ENCODE measurements around the gene GLCCI1. TPM values are rescaled to one million over a fixed set of nuclear protein-coding genes. Genes with fewer than 3 reads are reported as not detected.

Gene GLCCI1
- total RNA-seq, 1 donor from 2014 or later = 42.4 TPM

DNA sequence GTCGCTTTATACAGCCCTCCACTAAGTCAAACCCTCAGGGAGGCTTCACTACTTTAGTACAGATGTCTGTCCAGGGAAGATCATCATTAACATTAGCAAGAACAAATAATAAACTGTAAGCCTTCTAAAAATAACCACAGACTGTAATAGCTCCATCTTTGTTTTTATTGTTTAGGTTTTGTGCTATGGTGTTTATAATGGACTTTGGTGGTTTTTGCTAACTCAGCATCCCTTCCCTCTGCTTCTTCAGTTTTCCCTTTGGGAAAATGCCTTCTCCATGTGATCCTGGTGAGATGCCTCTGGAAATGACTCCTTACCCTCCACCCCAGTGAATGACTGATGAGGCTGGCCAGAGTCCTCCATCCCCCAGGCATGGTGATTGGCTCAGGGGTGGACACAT lies 162.1 kb downstream of the GLCCI1 start:
- TF ChIP-seq CTCF (IDR thresholded peaks at IDR 0.05; ENCODE audit: unreplicated experiment) = no peak
- no peak for DNase-seq (ENCODE audit: low spot score, unreplicated experiment)
- peaks cover 10% of the 10 kb centered on the region for H3K36me3 Mint-ChIP-seq (ENCODE audit: insufficient read depth)
- H3K27ac Mint-ChIP-seq = no peak overlapping the region
- H3K4me3 Mint-ChIP-seq (ENCODE audit: low read depth) = no peak overlapping the region
- H3K9me3 Mint-ChIP-seq (ENCODE audit: low read depth) = no peaks in the 10 kb centered on the region
- no peaks in the 10 kb centered on the region for H3K27me3 Mint-ChIP-seq
- peaks cover under 1% of the 10 kb centered on the region for H3K4me1 Mint-ChIP-seq (ENCODE audit: low read depth)

DNA sequence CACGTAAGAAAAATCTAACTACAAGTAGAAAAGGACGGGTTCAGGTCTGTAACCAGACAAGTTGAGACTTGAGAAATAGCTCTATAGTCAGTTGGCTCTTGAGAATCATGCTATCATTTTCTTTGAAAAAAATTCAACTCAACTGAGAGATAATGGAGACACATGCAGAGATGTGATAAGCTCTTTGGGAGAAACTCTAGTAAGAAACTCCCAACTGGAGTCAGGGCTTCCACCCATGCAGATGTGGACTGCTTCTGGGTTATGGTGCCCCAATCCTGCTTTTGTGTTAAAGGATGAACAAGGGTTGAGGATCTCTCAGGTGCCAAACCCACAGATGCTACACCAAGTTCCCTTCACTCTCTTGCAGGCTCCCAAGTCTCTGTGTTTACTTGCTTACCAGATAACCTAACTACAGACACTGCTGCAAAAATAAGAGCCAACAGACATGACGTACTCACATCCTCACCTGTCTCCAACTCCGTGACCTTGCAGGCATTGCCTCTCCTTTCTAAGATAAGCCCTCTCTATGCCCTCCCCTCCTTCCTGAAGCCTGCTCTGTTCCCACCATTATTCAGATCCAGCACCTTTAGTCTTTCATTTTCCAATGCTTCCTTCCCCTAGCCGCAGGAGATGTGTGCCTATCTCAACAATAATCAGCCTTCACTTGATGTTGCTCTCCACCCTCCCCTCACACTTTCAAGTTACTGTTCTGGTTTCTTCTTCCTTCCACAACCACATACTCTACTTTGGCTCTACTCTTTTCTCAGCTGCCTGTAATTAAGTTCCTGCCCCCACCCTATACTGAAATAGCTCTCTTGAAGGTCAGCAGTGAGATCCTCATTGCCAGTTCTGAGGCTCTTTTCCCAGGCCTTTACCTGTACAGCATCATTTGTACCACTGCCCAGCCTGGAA lies 163.4 kb downstream of the GLCCI1 start:
- Mint-ChIP-seq H3K36me3 (ENCODE audit: insufficient read depth) (peaks cover 10% of the 10 kb centered on the region), H3K4me3 (ENCODE audit: low read depth) (no peak overlapping the region), H3K27me3 (no peaks in the 10 kb centered on the region), H3K4me1 (ENCODE audit: low read depth) (peaks cover 13% of the 10 kb centered on the region), H3K27ac (no peak overlapping the region), H3K9me3 (ENCODE audit: low read depth) (no peaks in the 10 kb centered on the region)
- no peak for TF ChIP-seq CTCF (IDR thresholded peaks at IDR 0.05; ENCODE audit: unreplicated experiment)
- no peak for DNase-seq (ENCODE audit: low spot score, unreplicated experiment)

- Mint-ChIP-seq H3K27me3 (no peaks in the 10 kb centered on the region), H3K9me3 (ENCODE audit: low read depth) (no peaks in the 10 kb centered on the region), H3K4me1 (ENCODE audit: low read depth) (peaks cover 13% of the 10 kb centered on the region), H3K27ac (no peak overlapping the region), H3K36me3 (ENCODE audit: insufficient read depth) (peaks cover 4% of the 10 kb centered on the region), H3K4me3 (ENCODE audit: low read depth) (no peak overlapping the region)
- DNase-seq (ENCODE audit: low spot score, unreplicated experiment) = no peak
- TF ChIP-seq CTCF (IDR thresholded peaks at IDR 0.05; ENCODE audit: unreplicated experiment) = no peak
Observed at GRCh38 chr7:8133188-8133848, 164.7 kb downstream of the GLCCI1 start.

DNA sequence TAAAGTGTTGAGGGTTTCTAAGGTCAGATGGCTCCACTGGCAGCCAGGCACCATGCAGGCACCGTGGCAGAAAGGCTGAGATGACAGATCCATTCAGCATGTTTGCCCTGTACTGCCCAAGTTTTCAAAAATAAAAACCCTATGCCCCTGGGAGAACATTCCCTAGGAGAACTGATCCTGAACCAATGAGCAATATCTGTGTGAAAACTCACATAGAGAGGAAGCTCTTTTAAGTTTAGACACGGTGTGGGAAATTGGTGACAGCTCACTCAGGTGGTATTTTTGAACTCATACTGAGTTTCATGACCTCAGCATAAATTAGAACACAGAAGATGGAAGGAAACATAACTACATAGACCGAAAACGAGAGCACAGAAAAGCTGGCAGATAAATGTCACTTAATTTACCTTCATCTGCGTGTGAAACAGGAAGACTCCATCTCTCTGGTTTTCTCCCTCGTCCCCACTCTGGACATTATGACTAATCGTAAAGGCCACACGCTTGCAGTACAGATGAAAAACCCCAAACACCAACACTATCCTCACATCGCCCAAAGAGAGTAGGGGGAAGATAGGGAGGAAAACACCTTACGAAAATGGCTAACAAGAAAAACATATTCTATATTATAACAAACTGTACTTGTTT lies 165.6 kb downstream of the GLCCI1 start:
- H3K27ac Mint-ChIP-seq = no peak overlapping the region
- H3K36me3 Mint-ChIP-seq (ENCODE audit: insufficient read depth) = peaks cover 4% of the 10 kb centered on the region
- no peaks in the 10 kb centered on the region for H3K27me3 Mint-ChIP-seq
- no peak overlapping the region for H3K4me3 Mint-ChIP-seq (ENCODE audit: low read depth)
- no peaks in the 10 kb centered on the region for H3K9me3 Mint-ChIP-seq (ENCODE audit: low read depth)
- no peak for DNase-seq (ENCODE audit: low spot score, unreplicated experiment)
- peaks cover 13% of the 10 kb centered on the region for H3K4me1 Mint-ChIP-seq (ENCODE audit: low read depth)
- TF ChIP-seq CTCF (IDR thresholded peaks at IDR 0.05; ENCODE audit: unreplicated experiment) = no peak

GRCh38 chr7:8135417-8135816 lies 166.8 kb downstream of the GLCCI1 start:
- Mint-ChIP-seq H3K4me3 (ENCODE audit: low read depth) (no peak overlapping the region), H3K27ac (no peak overlapping the region), H3K36me3 (ENCODE audit: insufficient read depth) (peaks cover 3% of the 10 kb centered on the region), H3K9me3 (ENCODE audit: low read depth) (no peaks in the 10 kb centered on the region), H3K27me3 (no peaks in the 10 kb centered on the region), H3K4me1 (ENCODE audit: low read depth) (peaks cover 13% of the 10 kb centered on the region)
- DNase-seq (ENCODE audit: low spot score, unreplicated experiment) = no peak
- no peak for TF ChIP-seq CTCF (IDR thresholded peaks at IDR 0.05; ENCODE audit: unreplicated experiment)
